IPS DF 6.9 (cell line): ENCODE data around the gene MT1F.
"Not testable (repeated sequence)": the region's sequence is repeated elsewhere in the genome, so short reads cannot be mapped to it uniquely, and the experiment has no call there.

Source experiments
- DNase-seq: peaks from one replicate; pipeline ENCODE4 v3.0.0-alpha.2; 2013; ENCODE audit warnings: low read depth, low spot score
- H3K27ac ChIP-seq: one replicate; pipeline ENCODE4 v1.5.1; 2013; ENCODE audit warnings: low read length, control low read depth
- H3K27me3 ChIP-seq: 2 replicates; pipeline ENCODE4 v1.6.1; 2013; ENCODE audit warnings: mild to moderate bottlenecking, low read length; ENCODE audit not compliant: control insufficient read depth, insufficient read depth
- H3K36me3 ChIP-seq: 2 replicates; pipeline ENCODE4 v1.6.1; 2013; ENCODE audit warnings: low read length; ENCODE audit not compliant: control insufficient read depth, insufficient read depth
- H3K4me1 ChIP-seq: 2 replicates; pipeline ENCODE4 v1.6.1; 2013; ENCODE audit warnings: low read length; ENCODE audit not compliant: control insufficient read depth, insufficient read depth
- H3K4me3 ChIP-seq: 2 replicates; pipeline ENCODE4 v1.5.1; 2013; ENCODE audit warnings: mild to moderate bottlenecking, low read length
- H3K9me3 ChIP-seq: 2 replicates; pipeline ENCODE4 v1.6.1; 2013; ENCODE audit warnings: low read length, inconsistent platforms; ENCODE audit not compliant: control insufficient read depth, insufficient read depth
- WGBS: extraction: QIAGEN DNeasy Blood & Tissue Kit; methylation state at CpG from one replicate; pipeline ENCODE4 v1.1.7; 2013; ENCODE audit warnings: mixed read lengths, missing lambda C conversion rate; ENCODE audit not compliant: insufficient read length, insufficient coverage; 5-methylcytosine and 5-hydroxymethylcytosine counted together

MT1F gene

DNA sequence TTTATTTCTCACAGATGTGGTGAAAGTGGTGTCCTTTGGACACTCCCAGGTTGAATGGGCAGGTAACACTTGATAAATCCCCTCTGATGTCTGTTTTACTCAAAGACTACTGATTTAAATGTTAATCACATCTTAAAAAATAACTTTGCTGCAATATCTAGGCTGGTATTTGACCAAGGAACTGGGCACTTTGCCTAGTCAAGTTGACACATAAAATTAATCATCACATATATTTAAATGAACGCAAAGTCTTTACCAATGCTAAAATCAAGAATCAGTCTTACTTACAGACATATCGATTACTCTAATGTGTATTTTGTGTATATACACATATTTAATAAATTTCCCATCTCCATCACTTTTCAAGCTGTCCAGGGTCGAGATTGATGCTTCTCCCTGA is 42.4 kb upstream of the MT1F start:
- DNase-seq: no peak
- H3K9me3 ChIP-seq: no peaks in the 10 kb centered on the region
- H3K27me3 ChIP-seq: peaks cover 50% of the 10 kb centered on the region
- H3K4me1 ChIP-seq: peaks cover 3% of the 10 kb centered on the region; the same call in 1 of the 2 replicates
- no peak overlapping the region for H3K4me3 ChIP-seq
- no CpG with 5 or more reads among the region's 3 CpGs for WGBS
- H3K27ac ChIP-seq: no peak overlapping the region
- H3K36me3 ChIP-seq: no peaks in the 10 kb centered on the region

DNA sequence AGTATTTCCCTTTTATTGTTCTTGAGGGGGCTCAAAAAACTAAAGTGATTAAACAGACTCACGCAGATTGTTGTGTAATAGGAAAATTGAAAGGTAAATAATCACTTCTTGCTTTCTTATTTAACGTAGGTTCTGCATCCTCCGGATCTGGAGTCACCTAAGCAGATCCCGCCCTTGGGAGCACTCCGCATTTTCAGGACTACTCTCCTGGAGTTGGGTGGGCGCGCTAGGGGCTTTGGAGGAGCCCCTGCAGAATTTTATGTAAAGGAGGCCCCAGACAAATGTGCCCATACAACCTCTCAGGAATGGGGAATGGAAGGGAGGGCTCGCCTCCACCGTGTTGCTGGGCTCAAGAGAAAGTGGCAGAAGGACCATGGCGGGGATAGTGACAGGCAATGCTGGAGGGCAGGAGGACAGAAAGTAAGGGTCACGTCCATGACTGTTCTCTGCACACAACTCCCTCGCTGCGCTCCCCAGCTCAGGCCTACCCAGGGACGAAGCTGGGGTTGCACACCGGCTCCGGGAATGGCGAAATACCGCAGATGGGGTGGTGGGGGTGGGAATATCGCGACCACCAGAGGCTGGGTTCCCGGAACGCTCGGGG is 41.0 kb upstream of the MT1F start:
- Histone ChIP-seq H3K9me3 (no peaks in the 10 kb centered on the region), H3K27ac (no peak overlapping the region), H3K36me3 (no peaks in the 10 kb centered on the region), H3K4me3 (peak overlapping the region; percentile 25), H3K4me1 (peaks cover 3% of the 10 kb centered on the region; the same call in 1 of the 2 replicates), H3K27me3 (peaks cover 48% of the 10 kb centered on the region)
- WGBS: no CpG with 5 or more reads among the region's 23 CpGs
- no peak for DNase-seq

DNA sequence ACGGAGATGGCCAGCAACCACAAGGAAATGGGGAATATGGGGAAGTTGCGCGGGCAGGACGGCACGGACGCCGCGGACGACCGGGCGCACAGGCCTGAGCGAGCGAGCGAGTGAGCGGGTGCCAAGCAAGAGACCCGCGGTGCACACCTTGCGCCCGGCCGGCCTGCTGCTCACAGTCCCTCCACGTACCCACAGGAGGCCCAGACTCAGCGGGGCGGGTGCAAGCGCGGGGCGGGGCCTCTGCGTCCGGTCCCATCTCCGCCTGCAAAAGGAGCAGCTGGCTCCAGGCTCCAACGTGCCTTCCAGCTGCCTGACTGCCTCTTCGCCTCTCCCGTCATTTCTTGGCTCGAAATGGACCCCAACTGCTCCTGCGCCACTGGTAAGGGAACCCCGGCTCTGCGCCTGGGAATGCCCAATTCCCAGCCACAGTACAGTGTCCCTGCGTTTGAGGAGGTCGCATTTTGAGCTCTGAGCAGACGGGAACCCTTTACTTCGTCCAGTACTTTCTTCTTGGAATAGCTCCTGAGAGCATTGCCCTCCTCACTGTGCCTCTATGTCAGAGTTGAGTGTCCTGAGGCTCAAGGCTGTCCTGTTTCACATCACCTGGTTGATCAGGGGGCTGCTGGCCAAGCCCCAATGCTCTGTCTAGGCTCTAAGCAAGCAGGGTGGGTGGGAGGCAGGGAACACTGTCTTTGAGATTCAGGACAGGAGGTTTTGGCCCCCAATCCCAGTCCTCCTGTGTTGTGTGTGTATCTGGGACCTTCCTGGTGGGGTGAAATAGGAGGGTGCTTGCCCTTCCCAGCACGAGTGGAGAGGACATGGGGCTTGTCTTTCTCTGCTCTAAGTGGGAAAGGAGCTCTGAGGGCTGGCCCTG is 40.3 kb upstream of the MT1F start:
- no CpG with 5 or more reads among the region's 41 CpGs for WGBS
- Histone ChIP-seq H3K9me3 (no peaks in the 10 kb centered on the region), H3K4me1 (peaks cover 3% of the 10 kb centered on the region; the same call in 1 of the 2 replicates), H3K27me3 (peaks cover 48% of the 10 kb centered on the region), H3K36me3 (no peaks in the 10 kb centered on the region), H3K4me3 (peak overlapping the region; percentile 25), H3K27ac (no peak overlapping the region)
- no peak for DNase-seq

DNA sequence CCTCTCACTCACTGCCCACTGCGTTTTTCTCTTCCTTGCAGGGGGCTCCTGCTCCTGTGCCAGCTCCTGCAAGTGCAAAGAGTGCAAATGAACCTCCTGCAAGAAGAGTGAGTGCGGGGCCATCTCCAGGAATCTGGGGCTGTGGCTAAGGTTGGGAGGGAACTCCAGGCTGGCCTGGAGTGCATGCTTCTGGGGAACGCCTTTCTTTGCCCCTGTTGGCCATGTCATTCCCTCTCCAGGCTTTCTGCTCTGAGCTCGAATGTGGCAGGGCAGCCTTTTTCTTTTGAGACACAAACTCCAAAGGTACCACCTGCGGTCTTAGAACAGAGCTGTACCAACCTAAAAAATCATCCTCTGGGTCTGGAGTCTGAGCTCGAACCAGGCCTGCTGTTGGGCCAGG is 39.6 kb upstream of the MT1F start:
- no CpG with 5 or more reads among the region's 6 CpGs for WGBS
- no peaks in the 10 kb centered on the region for H3K36me3 ChIP-seq
- no peak overlapping the region for H3K4me3 ChIP-seq
- peaks cover 3% of the 10 kb centered on the region; the same call in 1 of the 2 replicates for H3K4me1 ChIP-seq
- H3K27ac ChIP-seq: no peak overlapping the region
- peaks cover 51% of the 10 kb centered on the region for H3K27me3 ChIP-seq
- H3K9me3 ChIP-seq: no peaks in the 10 kb centered on the region
- no peak for DNase-seq

DNA sequence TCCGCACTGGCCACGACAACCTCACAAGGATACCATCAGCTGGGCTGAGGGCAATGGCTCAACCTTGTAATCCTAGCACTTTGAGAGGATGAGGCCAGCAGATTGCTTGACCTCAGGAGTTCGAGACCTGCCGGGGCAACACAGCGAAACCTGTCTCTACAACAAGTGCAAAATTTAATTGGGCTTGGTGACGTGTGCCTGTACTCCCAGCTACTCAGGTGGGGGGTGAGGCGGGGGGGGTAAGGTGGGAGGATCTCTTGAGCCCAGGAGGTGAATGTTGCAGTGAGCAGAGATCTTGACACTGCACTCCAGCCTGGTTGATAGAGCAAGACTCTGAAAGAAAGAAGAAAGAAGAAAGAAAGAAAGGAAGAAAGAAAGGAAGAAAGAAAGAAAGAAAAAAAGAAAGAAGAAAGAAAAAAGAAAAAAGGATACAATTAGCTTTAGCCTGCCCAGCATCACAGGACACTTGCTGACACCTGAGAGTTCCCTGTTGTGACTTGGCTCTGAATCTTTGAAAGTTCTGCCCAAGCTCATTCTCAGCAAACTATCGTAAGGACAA is 37.3 kb upstream of the MT1F start:
- H3K27me3 ChIP-seq: peaks cover 68% of the 10 kb centered on the region
- peaks cover 6% of the 10 kb centered on the region for H3K4me1 ChIP-seq
- no peaks in the 10 kb centered on the region for H3K36me3 ChIP-seq
- WGBS: no CpG with 5 or more reads among the region's 8 CpGs
- no peaks in the 10 kb centered on the region for H3K9me3 ChIP-seq
- H3K4me3 ChIP-seq: no peak overlapping the region
- H3K27ac ChIP-seq: no peak overlapping the region
- no peak for DNase-seq

DNA sequence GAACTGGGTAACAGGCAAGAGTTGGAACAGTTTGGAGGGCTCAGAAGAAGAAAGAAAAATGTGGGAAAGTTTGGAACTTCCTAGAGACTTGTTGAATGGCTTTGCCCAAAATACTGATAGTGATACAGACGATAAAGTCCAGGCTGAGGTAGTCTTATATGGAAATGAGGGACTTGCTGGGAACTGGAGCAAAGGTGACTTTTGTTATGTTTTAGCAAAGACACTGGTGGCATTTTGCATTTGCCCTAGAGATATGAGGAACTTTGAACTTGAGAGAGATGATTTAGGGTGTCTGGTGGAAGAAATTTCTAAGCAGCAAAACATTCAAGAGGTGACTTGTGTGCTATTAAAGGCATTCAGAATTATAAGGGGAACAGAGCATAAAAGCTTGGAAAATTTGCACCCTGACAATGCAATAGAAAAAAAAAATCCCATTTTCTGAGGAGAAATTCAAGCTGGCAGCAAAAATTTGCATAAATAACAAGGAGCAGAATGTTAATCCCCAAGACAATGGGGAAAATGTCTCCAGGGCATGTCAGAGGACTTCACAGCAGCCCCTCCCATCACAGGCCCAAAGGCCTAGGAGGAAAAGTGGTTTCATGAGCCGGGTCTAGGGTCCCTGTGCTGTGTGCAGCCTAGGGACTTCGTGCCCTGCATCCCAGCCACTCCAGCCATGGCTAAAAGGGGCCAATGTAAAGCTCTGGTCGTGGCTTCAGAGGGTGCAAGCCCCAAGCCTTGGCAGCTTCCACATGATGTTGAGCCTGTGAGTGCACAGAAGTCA is 35.9 kb upstream of the MT1F start:
- H3K4me1 ChIP-seq, DNase-seq, H3K36me3 ChIP-seq, H3K9me3 ChIP-seq, H3K4me3 ChIP-seq, H3K27ac ChIP-seq: not testable (repeated sequence)
- WGBS: no CpG with 5 or more reads among the region's 4 CpGs
- peaks cover 72% of the 10 kb centered on the region for H3K27me3 ChIP-seq

DNA sequence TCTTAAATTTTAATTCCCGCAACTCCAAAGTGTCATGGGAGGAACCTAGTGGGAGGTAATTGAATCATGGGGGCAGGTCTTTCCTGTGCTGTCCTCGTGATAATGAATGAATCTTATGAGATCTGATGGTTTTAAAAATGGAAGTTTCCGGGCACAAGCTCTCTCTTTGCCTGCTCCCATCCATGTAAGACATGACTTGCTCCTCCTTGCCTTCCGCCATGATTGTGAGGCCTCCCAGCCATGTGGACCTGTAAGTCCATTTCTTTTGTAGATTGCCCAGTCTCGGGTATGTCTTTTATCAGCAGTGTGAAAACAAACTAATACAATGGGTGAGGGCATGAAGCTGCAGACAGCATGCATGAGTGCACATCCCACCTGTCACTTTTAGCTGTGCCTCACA is 34.6 kb upstream of the MT1F start:
- not testable (repeated sequence) for H3K4me3 ChIP-seq, H3K36me3 ChIP-seq, H3K27ac ChIP-seq, H3K4me1 ChIP-seq, DNase-seq, H3K9me3 ChIP-seq
- whole genome bisulfite sequencing: no CpG with 5 or more reads among the region's 5 CpGs
- peaks cover 63% of the 10 kb centered on the region for H3K27me3 ChIP-seq

DNA sequence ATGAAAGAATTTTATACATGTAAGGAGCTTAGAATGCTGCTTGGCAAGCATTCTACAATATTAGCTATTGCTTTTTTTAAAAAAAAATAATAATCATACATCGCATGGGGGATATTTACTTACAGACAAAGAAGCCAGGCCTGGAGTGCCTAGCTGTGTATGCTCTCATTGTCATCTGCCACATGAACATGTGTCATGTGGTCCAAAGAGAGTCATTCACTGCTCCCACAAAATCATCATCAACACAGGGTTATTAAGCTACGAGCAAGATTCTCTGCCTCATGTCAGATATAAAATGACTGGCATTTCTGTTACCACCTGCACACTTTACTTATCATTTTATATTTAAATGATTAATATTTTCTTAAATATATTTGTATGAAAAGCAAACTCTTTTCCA is 34.1 kb upstream of the MT1F start:
- no peaks in the 10 kb centered on the region for H3K9me3 ChIP-seq
- no peak for DNase-seq
- H3K4me3 ChIP-seq: no peak overlapping the region
- peaks cover 3% of the 10 kb centered on the region for H3K4me1 ChIP-seq
- H3K36me3 ChIP-seq: no peaks in the 10 kb centered on the region
- WGBS: no CpG with 5 or more reads among the region's 2 CpGs
- H3K27ac ChIP-seq: no peak overlapping the region
- H3K27me3 ChIP-seq: peaks cover 61% of the 10 kb centered on the region

DNA sequence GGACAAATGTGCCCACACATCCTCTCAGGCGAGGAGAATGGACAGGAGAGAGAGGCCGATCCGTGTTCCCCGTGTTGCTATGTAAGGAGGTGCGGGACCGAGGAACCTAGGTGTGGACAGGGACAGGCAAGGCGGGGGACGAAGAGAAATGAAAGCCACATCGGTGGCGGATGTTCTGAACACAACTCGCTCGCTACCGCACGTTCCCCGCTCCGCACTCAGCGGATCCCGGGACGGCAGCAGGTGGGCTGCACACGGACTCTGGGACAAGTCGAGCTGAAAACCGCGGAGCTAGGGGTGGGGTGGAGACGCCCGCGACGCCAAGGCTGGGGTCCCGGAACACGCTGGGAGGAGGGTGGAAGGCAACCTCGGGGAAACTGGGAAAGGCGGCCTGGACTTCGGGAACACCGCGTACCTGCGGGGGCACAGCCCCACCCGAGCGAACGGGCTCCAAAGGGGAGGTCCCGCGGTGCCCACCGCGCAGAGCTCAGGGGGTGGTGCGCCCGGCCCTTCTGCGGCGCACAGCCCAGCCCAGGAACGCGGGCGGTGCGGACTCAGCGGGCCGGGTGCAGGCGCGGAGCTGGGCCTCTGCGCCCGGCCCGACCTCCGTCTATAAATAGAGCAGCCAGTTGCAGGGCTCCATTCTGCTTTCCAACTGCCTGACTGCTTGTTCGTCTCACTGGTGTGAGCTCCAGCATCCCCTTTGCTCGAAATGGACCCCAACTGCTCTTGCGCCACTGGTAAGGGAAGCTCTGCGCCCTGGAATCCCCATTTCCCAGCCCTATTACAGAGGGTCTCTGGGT is 32.4 kb upstream of the MT1F start, which contains the start of gene MT1E:
TSS of gene MT1E (plus strand) at position 642 of the 803 bp plus-strand sequence. CDS start at position 713, 71 bp downstream.
- Histone ChIP-seq H3K4me1 (peaks cover 3% of the 10 kb centered on the region), H3K27ac (no peak within 1 kb of the TSS), H3K4me3 (peak within 1 kb of the TSS; percentile 19; the same call in 1 of the 2 replicates), H3K36me3 (no peaks in the 10 kb centered on the region), H3K27me3 (peaks cover 64% of the 10 kb centered on the region), H3K9me3 (no peaks in the 10 kb centered on the region)
- no peak for DNase-seq
- no CpG with 5 or more reads among the region's 62 CpGs for WGBS
